ENCODE results near the gene FABP3.

GRCh38 chr1:31412732-31413404 lies 40.0 kb upstream of the FABP3 start, which contains the start of gene SERINC2:
- TF ChIP-seq ZNF274 (IDR thresholded peaks at IDR 0.05; ENCODE audit: low read length): no peak
- no peak for TF ChIP-seq ZNF274 (tag by site-specific recombination; IDR thresholded peaks at IDR 0.05; ENCODE audit: borderline replicate concordance)
- no peak for TF ChIP-seq CTCF (tag by site-specific recombination; IDR thresholded peaks at IDR 0.05)
- no peak for TF ChIP-seq ZNF112 (tag by site-specific recombination; IDR thresholded peaks at IDR 0.05)
- no peak for TF ChIP-seq BCL11A (tag by site-specific recombination; IDR thresholded peaks at IDR 0.05; ENCODE audit: low read depth)
- no peak for TF ChIP-seq ZNF16 (tag by site-specific recombination; IDR thresholded peaks at IDR 0.05; ENCODE audit: low read depth)
- no peak for TF ChIP-seq HOXA7 (CRISPR knock-in tag; IDR thresholded peaks at IDR 0.05; ENCODE audit: borderline replicate concordance)
- no peak for TF ChIP-seq ZSCAN30 (tag by site-specific recombination; IDR thresholded peaks at IDR 0.05)
- no peak for TF ChIP-seq TRIM28 (IDR thresholded peaks at IDR 0.05; ENCODE audit: borderline replicate concordance, low read length)
- no peak for TF ChIP-seq ELK4 (IDR thresholded peaks at IDR 0.05; ENCODE audit: borderline replicate concordance, low read depth, low read length)
- TF ChIP-seq ZNF837 (tag by site-specific recombination; IDR thresholded peaks at IDR 0.05): no peak
- TF ChIP-seq PRDM1 (tag by site-specific recombination; IDR thresholded peaks at IDR 0.05): no peak
- peak; percentile 40; the same call in 1 of the 2 replicates for TF ChIP-seq KLF10 (tag by site-specific recombination; IDR thresholded peaks at IDR 0.05)
- no peak for TF ChIP-seq ZNF133 (tag by site-specific recombination; IDR thresholded peaks at IDR 0.05)

Data from HEK293 (cell line).